GM18870 (cell line): Measurements from ENCODE around the gene CAST.
"Not testable (repeated sequence)": the region's sequence is repeated elsewhere in the genome, so short reads cannot be mapped to it uniquely, and the experiment has no call there.

Experiments
- ATAC-seq: cut with Tn5 transposase; IDR thresholded peaks from one replicate; pipeline ENCODE4 v1.9.1; 2021; ENCODE audit warnings: moderate library complexity; ENCODE audit not compliant: unreplicated experiment

The CAST gene

GRCh38 chr5:96743805-96744204 lies 81.6 kb downstream of the CAST start:
- no peak for ATAC-seq

DNA sequence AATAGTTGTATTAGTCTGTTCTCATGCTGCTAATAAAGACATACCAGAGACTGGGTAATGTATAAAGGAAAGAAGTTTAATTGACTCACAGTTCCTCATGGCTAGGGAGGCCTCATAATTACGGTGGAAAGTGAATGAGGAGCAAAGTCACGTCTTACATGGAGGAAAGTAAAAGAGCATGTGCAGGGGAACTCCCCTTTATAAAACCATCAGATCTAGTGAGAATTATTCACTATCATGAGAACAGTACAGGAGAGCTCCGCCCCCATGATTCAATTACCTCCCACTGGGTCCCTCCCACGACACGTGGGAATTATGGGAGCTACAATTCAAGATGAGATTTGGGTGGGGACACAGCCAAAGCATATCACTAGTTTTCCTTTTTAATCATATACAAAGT lies 82.0 kb downstream of the CAST start:
- not testable (repeated sequence) for ATAC-seq

DNA sequence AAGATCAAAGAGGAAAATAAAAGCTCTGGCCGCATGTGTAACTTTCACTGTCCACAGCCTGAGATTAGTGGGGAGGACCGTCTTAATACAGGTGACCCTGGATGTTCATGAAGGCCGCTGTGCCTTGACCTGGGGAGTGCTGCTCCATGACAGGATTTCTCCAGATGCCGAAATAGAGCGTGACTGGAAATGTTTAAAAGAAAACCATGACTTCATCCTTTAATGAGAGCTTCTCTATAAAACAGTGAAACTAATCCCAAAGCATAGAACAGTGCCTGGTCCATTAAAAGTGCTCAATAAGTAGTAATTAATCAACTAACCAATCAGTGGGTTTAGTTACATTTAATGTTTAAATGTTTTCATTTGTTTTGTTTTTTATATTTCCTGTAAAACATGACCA lies 82.8 kb downstream of the CAST start:
- ATAC-seq: no peak

- no peak for ATAC-seq
Measured at GRCh38 chr5:96745844-96746531, 83.8 kb downstream of the CAST start.

GRCh38 chr5:96747720-96748119 lies 85.5 kb downstream of the CAST start:
- ATAC-seq: no peak

DNA sequence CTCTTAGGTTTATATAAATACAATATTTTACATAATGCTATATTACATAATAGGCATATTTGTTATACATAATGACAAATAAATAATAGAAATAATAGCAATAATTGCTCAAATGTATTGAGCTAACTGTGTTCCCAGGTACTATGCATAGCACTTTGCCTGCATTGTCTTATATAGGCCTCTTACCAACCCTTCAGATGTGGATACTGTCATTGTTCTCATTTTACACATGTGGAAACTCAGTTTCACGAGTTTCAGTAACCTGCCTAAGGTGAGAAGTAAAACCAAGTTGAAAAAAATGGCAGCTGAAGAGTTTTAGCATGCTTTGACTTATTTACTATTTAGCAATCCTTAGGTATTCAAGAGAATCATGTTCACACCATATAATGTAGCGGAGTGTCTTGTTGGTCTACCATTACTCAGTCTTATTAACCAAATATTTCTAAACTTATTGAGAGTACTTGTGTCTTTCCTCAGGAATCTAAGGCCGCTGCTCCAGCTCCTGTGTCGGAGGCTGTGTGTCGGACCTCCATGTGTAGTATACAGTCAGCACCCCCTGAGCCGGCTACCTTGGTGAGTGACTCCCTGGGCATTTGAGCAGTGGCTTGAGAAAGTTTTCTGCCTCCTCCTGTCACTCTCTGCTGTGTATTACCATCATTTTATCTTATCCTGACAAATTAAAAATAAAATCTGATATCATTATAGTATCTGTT lies 88.1 kb downstream of the CAST start:
- no peak for ATAC-seq

DNA sequence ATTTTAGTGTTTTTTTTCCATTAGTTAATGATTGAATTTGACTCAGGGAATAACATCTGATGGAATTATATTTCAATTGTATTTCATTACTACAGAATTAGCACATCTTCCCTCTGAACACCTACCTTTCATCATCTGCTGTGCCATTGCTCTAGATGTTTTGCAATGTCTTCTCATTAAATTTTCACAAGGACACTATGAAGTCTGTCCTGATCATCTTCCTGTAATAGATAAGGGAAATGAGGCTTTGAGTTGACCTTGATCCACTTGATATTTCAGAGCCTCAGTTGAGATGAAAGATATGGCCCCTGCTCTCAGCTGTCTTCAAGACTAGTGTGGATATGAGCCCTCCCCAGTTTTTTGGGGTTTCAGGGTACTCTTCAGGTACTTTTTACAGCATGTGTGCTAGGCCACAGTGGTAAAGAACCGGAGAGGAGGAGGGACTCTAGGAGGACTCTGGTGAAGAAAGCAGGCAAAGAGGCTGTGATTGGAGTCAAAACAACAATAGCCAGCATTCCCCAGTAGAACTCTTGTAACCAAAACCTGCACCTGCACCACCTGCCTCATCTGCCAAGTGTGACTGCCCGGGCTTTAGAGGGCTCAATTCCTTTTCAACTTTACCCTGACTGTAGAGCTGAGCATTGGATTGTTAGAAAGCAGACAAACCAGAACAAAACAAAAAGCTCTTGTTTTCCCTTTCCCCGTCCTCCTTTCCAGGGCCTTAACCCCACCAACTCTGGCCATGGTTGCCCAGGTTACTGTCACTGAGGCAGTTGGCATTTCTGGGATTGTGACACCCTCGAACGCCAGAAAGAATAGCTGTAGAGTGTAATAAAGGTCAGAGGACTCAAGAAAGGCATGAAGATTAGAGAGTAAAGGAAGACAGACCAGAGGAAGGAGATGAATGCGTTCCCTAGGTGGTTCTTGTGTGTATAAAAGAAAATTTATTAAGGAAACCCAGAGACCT lies 89.3 kb downstream of the CAST start:
- no peak for ATAC-seq

DNA sequence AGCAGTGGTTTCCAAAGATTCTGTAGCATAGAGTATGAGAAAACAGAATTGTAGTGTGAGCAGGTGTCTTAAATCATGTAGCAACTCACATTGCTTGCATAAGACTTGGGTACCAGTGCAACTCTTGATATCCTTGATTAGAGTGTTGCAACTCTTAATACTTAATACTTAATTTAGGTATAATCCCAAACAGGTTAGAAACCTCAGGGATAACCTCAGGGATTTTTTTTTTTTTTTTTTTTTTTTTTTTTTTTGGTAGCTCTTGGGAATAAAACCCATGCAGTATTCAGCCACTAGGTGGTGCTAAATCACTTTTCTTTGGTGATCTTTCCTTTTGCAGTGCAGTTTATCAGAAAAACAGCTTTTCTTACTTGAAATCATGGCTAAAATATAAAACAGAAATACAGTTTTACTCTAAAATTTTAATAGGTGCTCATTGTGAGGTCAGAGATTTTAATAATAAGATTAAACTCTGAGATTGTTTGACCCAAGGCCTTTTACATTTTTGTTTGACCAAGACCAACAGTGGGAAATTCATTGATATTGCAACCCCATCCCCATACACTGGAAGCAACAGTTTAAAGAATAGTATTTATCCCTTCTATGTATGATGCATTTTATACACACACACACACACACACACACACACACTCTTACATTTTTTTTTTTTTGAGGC lies 90.3 kb downstream of the CAST start:
- no peak for ATAC-seq

- ATAC-seq: no peak
Measured at GRCh38 chr5:96753017-96753397, 90.8 kb downstream of the CAST start.

- ATAC-seq: no peak
Measured at GRCh38 chr5:96753848-96754247, 91.7 kb downstream of the CAST start.

DNA sequence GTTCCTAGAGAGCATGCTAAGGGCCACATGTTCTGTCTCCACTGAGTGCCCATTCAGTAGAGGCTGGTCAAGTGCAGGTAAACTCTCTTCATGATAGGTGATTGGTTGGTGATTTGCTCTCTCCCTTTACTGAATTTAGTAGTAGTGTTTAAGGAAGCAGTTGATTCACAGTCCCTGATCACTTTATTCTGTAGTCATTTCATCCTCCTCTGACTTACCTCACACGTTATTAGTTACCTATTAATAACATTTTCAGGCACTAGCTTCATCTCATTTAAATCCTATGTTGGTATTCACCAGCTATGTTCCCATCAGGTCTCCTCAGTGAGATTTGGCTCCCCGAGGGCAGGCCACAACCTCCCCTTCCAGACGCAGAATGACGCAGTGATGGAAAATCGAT lies 93.7 kb downstream of the CAST start:
- no peak for ATAC-seq

- ATAC-seq: no peak
Measured at GRCh38 chr5:96756985-96757384, 94.8 kb downstream of the CAST start.

DNA sequence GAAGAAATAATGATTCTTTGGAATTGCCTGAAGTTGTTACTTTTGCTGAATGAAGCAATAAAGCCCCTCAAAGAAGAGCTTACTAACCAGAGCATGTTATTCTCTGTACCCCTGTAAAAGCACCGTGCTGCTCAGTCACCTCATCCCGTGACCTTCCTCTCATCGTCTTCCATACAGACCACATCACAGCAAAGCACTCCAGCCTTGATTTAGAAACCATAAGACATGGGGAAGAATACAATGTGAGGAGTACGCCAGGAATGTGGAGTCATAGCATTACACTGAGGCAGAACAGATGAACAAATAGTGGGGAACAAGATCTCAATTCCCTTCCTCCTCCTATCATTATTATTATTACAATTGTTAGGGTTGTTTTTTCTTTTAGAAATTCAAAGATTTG lies 96.4 kb downstream of the CAST start:
- no peak for ATAC-seq

- ATAC-seq: no peak
Measured at GRCh38 chr5:96761618-96762017, 99.4 kb downstream of the CAST start.

GRCh38 chr5:96763026-96763425 lies 100.8 kb downstream of the CAST start:
- ATAC-seq: no peak

GRCh38 chr5:96765043-96765442 lies 102.9 kb downstream of the CAST start:
- no peak for ATAC-seq

DNA sequence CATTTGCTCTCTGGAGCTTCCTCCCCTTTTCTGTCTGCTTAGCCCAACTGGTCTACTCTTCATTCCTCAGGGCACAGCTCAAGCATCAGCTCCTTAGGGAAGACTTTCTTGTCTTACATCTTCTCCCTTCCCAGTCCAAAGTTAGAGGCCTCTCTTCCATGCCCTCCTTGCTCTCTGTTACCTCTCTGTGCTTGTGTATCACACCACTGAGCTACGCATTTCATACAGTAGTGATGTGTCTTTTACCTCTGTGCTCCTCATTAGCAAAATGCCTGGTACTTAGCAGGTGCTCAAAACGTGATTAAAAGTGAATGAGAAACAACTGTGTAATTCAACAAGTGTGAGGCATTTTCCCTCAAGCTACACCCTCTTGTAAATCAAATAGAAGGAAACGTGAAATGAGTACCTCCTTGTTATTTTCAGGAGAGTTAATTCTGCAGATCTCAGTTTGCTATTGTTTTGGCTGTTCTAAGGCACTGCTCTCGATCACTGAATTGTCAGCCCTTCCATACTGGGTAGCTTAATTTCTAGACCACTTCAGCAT lies 106.6 kb downstream of the CAST start:
- ATAC-seq: no peak

DNA sequence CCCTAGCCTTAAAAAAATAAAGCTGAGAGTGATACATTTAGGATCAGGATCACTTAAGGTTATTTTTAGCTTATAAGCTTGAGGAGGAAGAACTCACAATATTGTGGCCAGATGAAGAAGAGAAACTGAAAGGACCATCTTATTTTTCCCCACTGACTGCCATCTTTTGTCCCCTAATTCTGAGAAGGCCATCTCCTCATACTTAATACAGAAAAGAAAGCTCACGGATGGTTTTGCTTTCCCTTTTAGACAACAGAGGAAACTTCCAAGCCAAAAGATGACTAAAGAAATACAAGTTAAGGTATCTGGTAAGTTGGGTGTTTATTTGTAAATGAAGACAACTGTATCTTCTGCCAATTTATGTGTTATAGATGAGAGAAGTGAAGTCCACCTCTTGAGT lies 109.2 kb downstream of the CAST start:
- ATAC-seq: peak; percentile 58

- ATAC-seq: no peak
Measured at GRCh38 chr5:96772111-96772510, 109.9 kb downstream of the CAST start.

DNA sequence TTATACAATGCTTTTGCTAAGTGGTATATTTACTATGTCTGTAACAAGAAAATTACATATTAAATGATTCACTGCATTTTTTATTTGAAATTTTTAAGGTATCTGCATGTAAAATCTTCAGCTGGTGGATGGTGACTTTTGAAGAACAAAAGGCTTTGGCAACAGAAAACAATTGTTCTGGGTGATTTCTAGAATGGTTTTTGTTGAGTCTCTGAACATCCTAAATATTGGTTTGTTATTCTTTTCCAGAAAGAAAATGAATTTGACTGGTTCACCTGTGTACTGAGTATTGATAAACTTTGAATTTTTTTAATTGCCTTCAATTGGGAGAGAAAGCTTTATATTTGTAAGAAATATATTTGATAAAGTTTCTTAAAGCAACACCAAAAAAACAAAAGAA lies 110.4 kb downstream of the CAST start:
- no peak for ATAC-seq

GRCh38 chr5:96775050-96775449 lies 112.9 kb downstream of the CAST start:
- no peak for ATAC-seq
